Smooth muscle cell of the umbilical artery (primary cell): ENCODE data around the gene RCOR1. TPM values are rescaled to one million over a fixed set of nuclear protein-coding genes. Genes with fewer than 3 reads are reported as not detected.

Source experiments
- total RNA-seq: library from RNA; depleted of rRNA; stranded (reverse); fragments of >200 nt; gene quantifications from 2 replicates; pipeline ENCODE4 v1.2.3, GENCODE V29; 2014

Gene RCOR1
- total RNA-seq: 11.0 and 20.3 TPM in 2 replicates

GRCh38 chr14:102591944-102592762 is at the start of gene RCOR1:
TSS of gene RCOR1 (plus strand) at chr14:102592649. CDS start at chr14:102592887, 238 bp downstream.

GRCh38 chr14:102776761-102777710 is 184.6 kb downstream of the RCOR1 start, which contains the start of gene TRAF3:
TSS of gene TRAF3 (plus strand) at chr14:102777449. CDS start at chr14:102870202, 92,753 bp downstream.

Other genes starting within 250 kb of the RCOR1 start
- gene CINP, start 229.8 kb upstream of the RCOR1 start, total RNA-seq: 43.7 and 44.5 TPM in 2 replicates
- 14.6 and 28.5 TPM in 2 replicates for gene TECPR2, start 229.7 kb upstream of the RCOR1 start, total RNA-seq
- gene ANKRD9, start 82.9 kb upstream of the RCOR1 start, total RNA-seq: 19.6 and 25.1 TPM in 2 replicates
- gene TRAF3, start 184.8 kb downstream of the RCOR1 start, total RNA-seq: 57.9 and 60.6 TPM in 2 replicates